ENCODE results near the gene MYH9. TPM values are rescaled to one million over a fixed set of nuclear protein-coding genes. Genes with fewer than 3 reads are reported as not detected.

MYH9 gene
- total RNA-seq, 1 experiment from 2014 or later, result 258 TPM

- Histone ChIP-seq H3K36me3 (ENCODE audit: control insufficient read depth in 1 of 2, insufficient read depth in 2 of 2, low read length in 2 of 2) (no peaks in the 10 kb centered on the region), H3K4me3 (replicated peaks in 1 of 2; ENCODE audit: low read depth in 1 of 2, low read length in 2 of 2) (no peak overlapping the region), H3K27me3 (ENCODE audit: insufficient read depth, low read length) (no peaks in the 10 kb centered on the region), H2AFZ (ENCODE audit: low read depth, low read length, poor library complexity, severe bottlenecking) (no peak overlapping the region), H3K9me2 (ENCODE audit: insufficient read depth) (no peaks in the 10 kb centered on the region), H3K79me2 (ENCODE audit: insufficient read depth, low read length) (no peaks in the 10 kb centered on the region), H4K20me1 (ENCODE audit: insufficient read depth) (no peaks in the 10 kb centered on the region), H3K4me2 (ENCODE audit: low read length) (no peak overlapping the region), H3K9me3 (ENCODE audit: control insufficient read depth in 1 of 2, insufficient read depth in 1 of 2, low read depth in 1 of 2, low read length in 2 of 2) (no peaks in the 10 kb centered on the region), H3K4me1 (ENCODE audit: control insufficient read depth in 1 of 2, insufficient read depth in 2 of 2, low read length in 2 of 2) (no peaks in the 10 kb centered on the region), H3K9ac (ENCODE audit: low read length) (no peak overlapping the region), H3K27ac (ENCODE audit: low read depth, low read length) (no peak overlapping the region)
- RAD21 ChIA-PET (ENCODE audit: low non-redundant PET in 1 of 2, low total read pairs in 2 of 2, uncharacterized antibody in 2 of 2, unreplicated experiment in 2 of 2), result no interaction called here
- CTCF ChIA-PET, result no interaction called here
- no TSS peak for BruUV-seq (replicated peaks)
- POLR2A ChIA-PET, result no interaction called here
- TF ChIP-seq ZNF274 (IDR thresholded peaks at IDR 0.05; ENCODE audit: low read depth, low read length) (no peak), YY1 (IDR thresholded peaks at IDR 0.05; ENCODE audit: extremely low read depth, insufficient replicate concordance, low read depth, low read length) (no peak), SRF (IDR thresholded peaks at IDR 0.05; ENCODE audit: low read depth) (no peak)
- no peak for DNase-seq (ENCODE audit: low read depth, low spot score)
- no peak for ATAC-seq
- intact Hi-C loops (cut with micrococcal nuclease), result no loop called here
Observed at GRCh38 chr22:36247955-36248354, 139.8 kb downstream of the MYH9 start.

- Histone ChIP-seq H3K9ac (ENCODE audit: low read length) (no peak overlapping the region), H3K4me3 (replicated peaks in 1 of 2; ENCODE audit: low read depth in 1 of 2, low read length in 2 of 2) (no peak overlapping the region), H3K27me3 (ENCODE audit: insufficient read depth, low read length) (no peaks in the 10 kb centered on the region), H3K36me3 (ENCODE audit: control insufficient read depth in 1 of 2, insufficient read depth in 2 of 2, low read length in 2 of 2) (no peaks in the 10 kb centered on the region), H3K9me3 (ENCODE audit: control insufficient read depth in 1 of 2, insufficient read depth in 1 of 2, low read depth in 1 of 2, low read length in 2 of 2) (no peaks in the 10 kb centered on the region), H3K27ac (ENCODE audit: low read depth, low read length) (no peak overlapping the region), H3K4me2 (ENCODE audit: low read length) (no peak overlapping the region), H2AFZ (ENCODE audit: low read depth, low read length, poor library complexity, severe bottlenecking) (no peak overlapping the region), H4K20me1 (ENCODE audit: insufficient read depth) (no peaks in the 10 kb centered on the region), H3K79me2 (ENCODE audit: insufficient read depth, low read length) (no peaks in the 10 kb centered on the region), H3K4me1 (ENCODE audit: control insufficient read depth in 1 of 2, insufficient read depth in 2 of 2, low read length in 2 of 2) (no peaks in the 10 kb centered on the region), H3K9me2 (ENCODE audit: insufficient read depth) (no peaks in the 10 kb centered on the region)
- no peak for TF ChIP-seq CBX3 (IDR thresholded peaks at IDR 0.05; ENCODE audit: low read depth)
- intact Hi-C loops (cut with micrococcal nuclease), result no loop called here
- RAD21 ChIA-PET (ENCODE audit: low non-redundant PET in 1 of 2, low total read pairs in 2 of 2, uncharacterized antibody in 2 of 2, unreplicated experiment in 2 of 2), result no interaction called here
- ATAC-seq (no peak), DNase-seq (ENCODE audit: low read depth, low spot score) (no peak)
- no TSS peak for BruUV-seq (replicated peaks)
- CTCF ChIA-PET, result no interaction called here
- POLR2A ChIA-PET, result no interaction called here
Observed at GRCh38 chr22:36246718-36247117, 141.0 kb downstream of the MYH9 start.

Data from HCT116 (cell line).